OCI-LY7 (cell line): ENCODE data around the gene SNN. TPM values are rescaled to one million over a fixed set of nuclear protein-coding genes. Genes with fewer than 3 reads are reported as not detected.

Source experiments
- BruUV-seq: library from RNA; stranded (reverse); fragments of 400-500 nt; replicated peaks from 2 replicates; lab custom pipeline; 2021; lab: Mats Ljungman, UMichigan
- CTCF ChIA-PET: fragments of 300-600 bp; sonication (Branson Sonifier 250); formaldehyde crosslinking; loops from one replicate; lab custom pipeline; 2022; ENCODE audit warnings: antibody characterized with exemption; ENCODE audit not compliant: unreplicated experiment; lab: Charles Lee
- POLR2A ChIA-PET: fragments of 300-600 bp; sonication (Branson Sonifier 250); formaldehyde crosslinking; loops from one replicate; lab custom pipeline; 2022; ENCODE audit warnings: antibody characterized with exemption; lab: Charles Lee
- DNase-seq: peaks from one replicate; pipeline ENCODE4 v3.0.0-alpha.2; 2015; ENCODE audit warnings: low spot score
- H2AFZ ChIP-seq: fragments of 200-600 bp; sonication (generic), shearing (Covaris generic); 2 replicates; pipeline ENCODE4 v1.6.1; 2014; ENCODE audit warnings: mild to moderate bottlenecking, antibody characterized with exemption, low read length, moderate library complexity
- H3K27ac ChIP-seq: fragments of 200-600 bp; sonication (generic); 2 replicates; pipeline ENCODE4 v1.5.1; 2014; ENCODE audit warnings: mixed run types, low read depth, mild to moderate bottlenecking, moderate library complexity, low read length, inconsistent platforms; ENCODE audit not compliant: poor library complexity, severe bottlenecking
- H3K36me3 ChIP-seq: fragments of 200-600 bp; sonication (generic); 2 replicates; pipeline ENCODE4 v1.6.1; 2014; ENCODE audit warnings: mild to moderate bottlenecking, antibody characterized with exemption, low read length, moderate library complexity, mixed read lengths; ENCODE audit not compliant: insufficient read depth
- H3K4me1 ChIP-seq: fragments of 200-600 bp; sonication (generic); 2 replicates; pipeline ENCODE4 v1.5.1; 2014; ENCODE audit warnings: mild to moderate bottlenecking, low read length; ENCODE audit not compliant: insufficient read depth, poor library complexity, severe bottlenecking
- H3K4me2 ChIP-seq: fragments of 200-600 bp; sonication (generic); 2 replicates; pipeline ENCODE4 v1.6.1; 2014; ENCODE audit warnings: mild to moderate bottlenecking, low read length
- H3K4me3 ChIP-seq: fragments of 200-600 bp; sonication (generic); 2 replicates; pipeline ENCODE4 v1.5.1; 2014; ENCODE audit warnings: mild to moderate bottlenecking, low read depth, low read length; ENCODE audit not compliant: poor library complexity, severe bottlenecking
- H3K79me2 ChIP-seq: fragments of 200-600 bp; sonication (generic); 2 replicates; pipeline ENCODE4 v1.6.1; 2016; ENCODE audit warnings: low read depth, mild to moderate bottlenecking, low read length, moderate library complexity, mixed read lengths; ENCODE audit not compliant: insufficient read depth
- H3K9me2 ChIP-seq: fragments of 200-600 bp; sonication (generic); 2 replicates; pipeline ENCODE4 v1.6.1; 2016; ENCODE audit warnings: mild to moderate bottlenecking, low read length, mixed read lengths; ENCODE audit not compliant: insufficient read depth
- H3K9me3 ChIP-seq: fragments of 200-600 bp; sonication (generic); 2 replicates; pipeline ENCODE4 v1.6.1; 2014; ENCODE audit warnings: mild to moderate bottlenecking, mixed run types, low read length, mixed read lengths
- H4K20me1 ChIP-seq: fragments of 200-600 bp; sonication (generic); 2 replicates; pipeline ENCODE4 v1.6.1; 2014; ENCODE audit warnings: mild to moderate bottlenecking, antibody characterized with exemption, low read length, moderate library complexity, mixed read lengths; ENCODE audit not compliant: insufficient read depth
- CTCF ChIP-seq: fragments of 200-600 bp; sonication (generic); conservative IDR thresholded peaks from 2 replicates; pipeline ENCODE4 v1.5.1; 2014; ENCODE audit warnings: mild to moderate bottlenecking, antibody characterized with exemption, low read length, moderate library complexity, mixed read lengths
- EZH2phosphoT487 ChIP-seq: fragments of 200-600 bp; sonication (generic); IDR thresholded peaks from 2 replicates; pipeline ENCODE4 v1.6.1; 2018; ENCODE audit warnings: low read depth, borderline replicate concordance, mild to moderate bottlenecking, mixed run types, antibody characterized with exemption, low read length, moderate library complexity, mixed read lengths
- intact Hi-C: fragments of 100-400 bp; cut with micrococcal nuclease; formaldehyde crosslinking; loops from one replicate; pipeline ENCODE4 v1.10.0; 2022; ENCODE audit not compliant: unreplicated experiment
- total RNA-seq, 2 experiments: library from RNA; depleted of rRNA in 1 of 2; stranded (reverse); fragments of >200 nt in 1 of 2; shearing (Covaris generic) in 1 of 2; gene quantifications; 2 replicates each; pipeline ENCODE4 v1.2.3, GENCODE V29; 2014 to 2022

SNN gene
- total RNA-seq, 2 experiments from 2014 or later = 27.8 to 31.8 TPM

- Histone ChIP-seq H3K4me2 (peak overlapping the region; percentile 61), H3K79me2 (no peaks in the 10 kb centered on the region), H3K36me3 (no peaks in the 10 kb centered on the region), H3K9me3 (no peaks in the 10 kb centered on the region), H3K27ac (peak overlapping the region; percentile 69), H2AFZ (peak overlapping the region; percentile 5; the same call in 1 of the 2 replicates), H3K4me1 (peaks cover 70% of the 10 kb centered on the region), H4K20me1 (no peaks in the 10 kb centered on the region), H3K9me2 (no peaks in the 10 kb centered on the region), H3K4me3 (no peak overlapping the region)
- BruUV-seq = no TSS peak
- ChIA-PET CTCF (interaction anchor here (0.6 to 0.8 kb wide), 3 partner anchors 10 to 92 kb away, joined by 3 to 5 read pairs (median 4); no protein-coding TSS in a partner anchor), POLR2A (interaction anchor here (0.5 to 2.1 kb wide), 9 partner anchors 8 to 1896 kb away, joined by 3 to 8 read pairs (median 4); no protein-coding TSS in a partner anchor)
- peak; percentile 83 for DNase-seq
- intact Hi-C loops = loop anchor here (2.0 kb wide), 1 partner anchor 53 kb away; no protein-coding TSS in a partner anchor
- no peak for TF ChIP-seq CTCF
- no peak for TF ChIP-seq EZH2phosphoT487
Measured at GRCh38 chr16:11629071-11630030, 38.9 kb upstream of the SNN start.

GRCh38 chr16:11630046-11630767 lies 38.0 kb upstream of the SNN start:
- Histone ChIP-seq H3K4me3 (no peak overlapping the region), H3K9me2 (no peaks in the 10 kb centered on the region), H4K20me1 (no peaks in the 10 kb centered on the region), H2AFZ (peak overlapping the region; percentile 5; the same call in 1 of the 2 replicates), H3K4me2 (peak overlapping the region; percentile 61), H3K36me3 (no peaks in the 10 kb centered on the region), H3K27ac (peak overlapping the region; percentile 69), H3K4me1 (peaks cover 64% of the 10 kb centered on the region), H3K79me2 (no peaks in the 10 kb centered on the region), H3K9me3 (no peaks in the 10 kb centered on the region)
- intact Hi-C loops = no loop called here
- TF ChIP-seq EZH2phosphoT487 (no peak), CTCF (no peak)
- BruUV-seq = no TSS peak
- CTCF ChIA-PET = interaction anchor here (0.6 to 0.8 kb wide), 2 partner anchors 11 to 93 kb away, joined by 3 to 5 read pairs; no protein-coding TSS in a partner anchor
- POLR2A ChIA-PET = interaction anchor here (0.5 to 2.1 kb wide), 9 partner anchors 8 to 1897 kb away, joined by 3 to 8 read pairs (median 4); no protein-coding TSS in a partner anchor
- no peak for DNase-seq
